Measurements from ENCODE around the gene HSD17B14.

Gene HSD17B14

GRCh38 chr19:48868114-48868886 lies 32.0 kb upstream of the HSD17B14 start, which contains the start of gene PLEKHA4:
TSS of gene PLEKHA4 (minus strand) at chr19:48868617. CDS start at chr19:48867620, 997 bp downstream.
- H3K27ac ChIP-seq, result no peak within 1 kb of the TSS
- no peak for TF ChIP-seq CTCF (conservative IDR thresholded peaks at IDR 0.05)
- TF ChIP-seq ZFX (IDR thresholded peaks at IDR 0.05), result no peak

GRCh38 chr19:48867746-48868113 lies 31.4 kb upstream of the HSD17B14 start:
- H3K27ac ChIP-seq, result no peak overlapping the region

GRCh38 chr19:48867123-48867745 lies 30.9 kb upstream of the HSD17B14 start:
- H3K27ac ChIP-seq, result no peak overlapping the region
- no peak for TF ChIP-seq ZFX (IDR thresholded peaks at IDR 0.05)
- no peak for TF ChIP-seq CTCF (conservative IDR thresholded peaks at IDR 0.05)

More at GRCh38 chr19:48867746-48868113, 31.4 kb upstream of the HSD17B14 start:
- TF ChIP-seq ZFX (IDR thresholded peaks at IDR 0.05) (no peak), CTCF (conservative IDR thresholded peaks at IDR 0.05) (no peak)

- no peak for TF ChIP-seq CTCF (conservative IDR thresholded peaks at IDR 0.05)
- TF ChIP-seq ZFX (IDR thresholded peaks at IDR 0.05), result no peak
- H3K27ac ChIP-seq, result no peak overlapping the region
Measured at GRCh38 chr19:48866692-48867091, 30.4 kb upstream of the HSD17B14 start.

GRCh38 chr19:48862827-48863226 lies 26.5 kb upstream of the HSD17B14 start:
- H3K27ac ChIP-seq, result no peak overlapping the region
- TF ChIP-seq CTCF (conservative IDR thresholded peaks at IDR 0.05) (no peak), ZFX (IDR thresholded peaks at IDR 0.05) (no peak)

GRCh38 chr19:48861313-48861712 lies 25.0 kb upstream of the HSD17B14 start:
- TF ChIP-seq ZFX (IDR thresholded peaks at IDR 0.05) (no peak), CTCF (conservative IDR thresholded peaks at IDR 0.05) (no peak)
- no peak overlapping the region; the same call in 1 of the 2 replicates for H3K27ac ChIP-seq

All from C4-2B (cell line).